NCI-H2227 (cell line): ENCODE results near the gene PCSK6.

ENCODE experiments used
- DNase-seq: peaks from one replicate; lab custom pipeline; 2025; ENCODE audit not compliant: unreplicated experiment; lab: John Stamatoyannopoulos, UW

The PCSK6 gene

DNA sequence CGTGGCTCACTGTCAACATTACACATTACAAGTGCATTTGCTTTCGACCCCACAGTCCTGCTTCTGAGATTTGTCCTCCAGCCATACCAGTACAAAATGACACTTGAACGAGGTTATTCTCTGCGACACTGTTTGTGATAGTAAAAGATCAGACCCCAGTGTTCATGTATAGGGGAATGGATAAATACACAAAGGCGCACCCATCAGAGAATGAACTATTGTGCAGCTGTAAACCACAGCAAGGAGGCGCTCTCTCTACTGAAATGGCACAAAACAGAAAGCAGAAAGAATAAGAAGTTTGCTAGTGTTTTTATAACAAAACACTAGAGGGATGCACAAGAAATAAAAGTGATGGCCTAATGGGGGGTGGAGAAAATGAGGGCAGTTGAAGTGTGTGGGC, 232.8 kb downstream of the PCSK6 start:
- no peak for DNase-seq

DNA sequence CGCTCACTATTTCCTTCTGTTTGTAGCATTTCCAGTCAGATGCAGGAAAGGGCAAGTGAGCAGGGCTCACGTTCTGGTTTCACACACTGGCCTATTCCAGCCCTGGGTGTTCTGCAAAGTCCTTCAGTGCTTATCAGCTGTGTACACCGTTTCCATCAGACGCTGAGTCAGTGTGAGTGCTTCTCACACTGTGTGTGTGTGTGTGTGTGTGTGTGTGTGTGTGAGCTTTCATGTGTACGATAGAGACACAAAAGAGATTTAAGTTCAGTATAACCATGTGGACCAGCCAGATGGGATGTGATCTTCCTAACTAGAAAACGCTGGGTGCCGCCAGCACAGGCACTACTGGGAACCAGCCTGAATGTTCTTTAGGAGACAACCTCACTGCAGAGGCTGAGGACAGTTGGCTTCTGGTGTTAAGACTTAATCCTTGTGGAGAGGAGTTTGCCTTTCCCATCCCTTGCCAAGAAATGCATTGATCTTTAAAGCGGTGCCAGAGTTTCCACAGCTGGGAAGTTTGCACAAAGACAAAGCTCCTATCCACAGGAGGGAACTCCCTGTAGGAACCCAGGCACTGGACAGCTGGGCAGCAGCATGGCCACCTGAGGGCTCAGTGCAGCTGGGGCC, 233.8 kb downstream of the PCSK6 start:
- DNase-seq: peak; percentile 54

GRCh38 chr15:101255051-101255395, 234.5 kb downstream of the PCSK6 start:
- DNase-seq: peak; percentile 8

DNA sequence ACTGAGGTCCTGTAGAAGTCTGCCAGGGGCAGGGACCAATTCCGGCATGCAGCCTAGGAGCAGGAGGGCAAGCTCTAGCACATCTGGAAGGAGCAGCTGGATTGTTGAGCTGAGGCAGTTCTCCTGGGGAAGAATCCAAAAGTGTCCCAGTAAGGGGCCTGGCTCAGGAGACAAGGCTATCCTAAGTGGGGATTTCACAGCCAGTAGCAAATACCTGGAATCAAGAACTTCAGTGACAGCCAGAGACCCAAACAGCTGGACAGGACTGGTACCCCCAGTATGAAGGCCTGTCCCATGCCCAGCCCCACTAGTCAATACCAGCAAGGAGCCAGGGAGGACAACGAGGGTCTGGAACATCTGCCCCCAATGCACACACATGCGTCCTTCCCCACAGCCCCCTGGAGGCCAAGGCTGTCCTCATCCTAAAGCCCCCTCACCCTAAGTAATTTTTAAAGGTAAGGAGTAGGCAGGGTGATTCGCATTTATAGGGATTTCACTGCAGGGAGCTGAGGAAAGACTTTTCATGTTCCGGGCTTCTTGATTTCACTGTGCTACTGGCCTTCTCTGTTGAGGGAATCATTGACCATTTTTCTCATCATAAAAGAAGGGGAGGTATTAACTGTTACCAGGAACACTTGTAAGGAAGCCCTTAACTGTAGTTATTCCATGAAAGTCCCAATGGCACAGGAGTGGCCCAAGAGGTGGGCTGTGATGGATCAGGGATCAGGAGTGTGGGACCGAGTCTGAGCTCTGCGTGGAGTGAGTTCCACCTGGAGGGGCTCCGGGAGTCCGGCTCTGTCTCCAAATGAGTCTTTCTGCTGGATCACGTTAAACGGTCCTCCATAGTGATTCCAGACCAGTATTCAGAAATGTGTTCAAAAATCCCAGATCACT, 235.1 kb downstream of the PCSK6 start:
- DNase-seq: no peak
